Mesenchymal stem cell (in vitro differentiated cells and primary cell): Measurements from ENCODE around the gene RAB24.
A peak's percentile ranks its signal among the peaks of the same experiment; 100 is the strongest.

Experiments
- DNase-seq: peaks from one replicate; pipeline ENCODE4 v3.0.0-alpha.2; 2013
- H2AFZ ChIP-seq: one replicate; pipeline ENCODE4 v1.6.1; 2013; ENCODE audit warnings: low read depth, mild to moderate bottlenecking, control low read depth, inconsistent platforms, low read length, moderate library complexity
- H2AK5ac ChIP-seq: 2 replicates; pipeline ENCODE4 v1.6.1; 2013; ENCODE audit warnings: low read length, moderate library complexity, mild to moderate bottlenecking, inconsistent platforms; ENCODE audit not compliant: severe bottlenecking
- H2BK120ac ChIP-seq: one replicate; pipeline ENCODE4 v1.6.1; 2013; ENCODE audit warnings: low read depth, mild to moderate bottlenecking, inconsistent platforms, low read length, moderate library complexity
- H2BK12ac ChIP-seq, 2 experiments: one replicate each; pipeline ENCODE4 v1.6.1; 2013; ENCODE audit warnings: inconsistent platforms in 2 of 2, low read length in 2 of 2, mild to moderate bottlenecking in 2 of 2, moderate library complexity in 2 of 2, control low read depth in 1 of 2
- H2BK15ac ChIP-seq: one replicate; pipeline ENCODE4 v1.6.1; 2013; ENCODE audit warnings: mild to moderate bottlenecking, low read depth, inconsistent platforms; ENCODE audit not compliant: poor library complexity, severe bottlenecking
- H2BK5ac ChIP-seq: 2 replicates; pipeline ENCODE4 v1.6.1; 2013; ENCODE audit warnings: low read depth, mild to moderate bottlenecking, low read length, control low read depth, inconsistent platforms; ENCODE audit not compliant: poor library complexity, severe bottlenecking
- H3K14ac ChIP-seq, 2 experiments: one replicate each; pipeline ENCODE4 v1.6.1; 2013; ENCODE audit warnings: inconsistent platforms in 2 of 2, low read length in 2 of 2, control low read depth in 1 of 2, mild to moderate bottlenecking in 1 of 2, moderate library complexity in 1 of 2
- H3K18ac ChIP-seq, 2 experiments: one replicate each; pipeline ENCODE4 v1.6.1; 2013; ENCODE audit warnings: inconsistent platforms in 2 of 2, low read length in 2 of 2, control low read depth in 1 of 2, low read depth in 1 of 2, mild to moderate bottlenecking in 1 of 2
- H3K23ac ChIP-seq, 2 experiments: one replicate each; pipeline ENCODE4 v1.6.1; 2013; ENCODE audit warnings: inconsistent platforms in 2 of 2, low read length in 2 of 2, mild to moderate bottlenecking in 2 of 2, moderate library complexity in 2 of 2, control low read depth in 1 of 2
- H3K27ac ChIP-seq: 2 replicates; pipeline ENCODE4 v1.5.1; 2013; ENCODE audit warnings: mild to moderate bottlenecking, moderate library complexity, low read length, control low read depth, inconsistent platforms; ENCODE audit not compliant: poor library complexity, severe bottlenecking
- H3K27me3 ChIP-seq, 2 experiments: 2 replicates each; pipeline versions ENCODE4 v1.6.1 to v1.7.0; 2013; ENCODE audit warnings: low read length in 2 of 2, mild to moderate bottlenecking in 2 of 2, moderate library complexity in 2 of 2, control low read depth in 1 of 2, inconsistent platforms in 1 of 2; ENCODE audit not compliant: control insufficient read depth in 1 of 2, insufficient read depth in 1 of 2
- H3K36me3 ChIP-seq, 2 experiments: 2 replicates each; pipeline versions ENCODE4 v1.6.1 to v1.7.0; 2013; ENCODE audit warnings: low read length in 2 of 2, control low read depth in 1 of 2, inconsistent platforms in 1 of 2, low read depth in 1 of 2, mild to moderate bottlenecking in 1 of 2; ENCODE audit not compliant: insufficient read depth in 2 of 2, control insufficient read depth in 1 of 2
- H3K4ac ChIP-seq, 2 experiments: one replicate each; pipeline ENCODE4 v1.6.1; 2013; ENCODE audit warnings: inconsistent platforms in 2 of 2, low read length in 2 of 2, mild to moderate bottlenecking in 2 of 2, moderate library complexity in 2 of 2, control low read depth in 1 of 2, low read depth in 1 of 2
- H3K4me1 ChIP-seq: 2 replicates; pipeline ENCODE4 v1.6.1; 2013; ENCODE audit warnings: low read depth, low read length, control low read depth; ENCODE audit not compliant: control insufficient read depth, insufficient read depth
- H3K4me2 ChIP-seq: 2 replicates; pipeline ENCODE4 v1.6.1; 2013; ENCODE audit warnings: low read length, mild to moderate bottlenecking, inconsistent platforms; ENCODE audit not compliant: poor library complexity, severe bottlenecking
- H3K4me3 ChIP-seq, 2 experiments: 2 replicates each; pipeline versions ENCODE4 v1.5.1 to v1.7.0; 2013; ENCODE audit warnings: low read length in 2 of 2, mild to moderate bottlenecking in 2 of 2, control low read depth in 1 of 2, low read depth in 1 of 2; ENCODE audit not compliant: insufficient read depth in 1 of 2
- H3K79me1 ChIP-seq: replicated peaks from 2 replicates; pipeline ENCODE4 v1.6.1; 2013; ENCODE audit warnings: mild to moderate bottlenecking, control low read depth, low read length, inconsistent platforms; ENCODE audit not compliant: poor library complexity, severe bottlenecking
- H3K9ac ChIP-seq: 2 replicates; pipeline ENCODE4 v1.7.0; 2013; ENCODE audit warnings: mild to moderate bottlenecking, low read length, moderate library complexity
- H3K9me3 ChIP-seq: 2 replicates; pipeline ENCODE4 v1.7.0; 2013; ENCODE audit warnings: mild to moderate bottlenecking, low read length; ENCODE audit not compliant: control insufficient read depth
- H4K8ac ChIP-seq: one replicate; pipeline ENCODE4 v1.6.1; 2013; ENCODE audit warnings: inconsistent platforms, mild to moderate bottlenecking, low read length, moderate library complexity
- H4K91ac ChIP-seq: one replicate; pipeline ENCODE4 v1.6.1; 2013; ENCODE audit warnings: mild to moderate bottlenecking, low read length, inconsistent platforms
- WGBS: methylation state at CpG from one replicate; pipeline ENCODE4 v1.1.7; 2013; ENCODE audit warnings: mixed read lengths; 5-methylcytosine and 5-hydroxymethylcytosine counted together

Gene RAB24

GRCh38 chr5:177319913-177320588 is 16.5 kb upstream of the RAB24 start:
- H3K14ac ChIP-seq, result no peak overlapping the region
- no peak overlapping the region for H3K27ac ChIP-seq
- peaks cover 20 to 21% of the 10 kb centered on the region in 2 experiments for H3K36me3 ChIP-seq
- DNase-seq, result no peak
- H3K4ac ChIP-seq, result no peak overlapping the region
- no peaks in the 10 kb centered on the region for H3K9me3 ChIP-seq
- WGBS, result 96% methylated on average over 14 of the region's 14 CpGs
- H4K8ac ChIP-seq, result no peak overlapping the region
- H2BK15ac ChIP-seq, result no peak overlapping the region
- H3K4me2 ChIP-seq, result no peak overlapping the region
- H3K27me3 ChIP-seq, result no peaks in the 10 kb centered on the region
- no peak overlapping the region for H2BK12ac ChIP-seq
- H3K18ac ChIP-seq, result no peak overlapping the region
- peaks cover 19% of the 10 kb centered on the region for H3K79me1 ChIP-seq
- H3K9ac ChIP-seq, result no peak overlapping the region
- peaks cover 4% of the 10 kb centered on the region for H3K4me1 ChIP-seq
- no peak overlapping the region for H2AFZ ChIP-seq
- no peak overlapping the region for H3K23ac ChIP-seq
- H3K4me3 ChIP-seq, result peak overlapping the region in 1 of 2 experiments; percentile 10
- H2AK5ac ChIP-seq, result peak overlapping the region; percentile 30
- H2BK120ac ChIP-seq, result no peak overlapping the region
- no peak overlapping the region for H2BK5ac ChIP-seq
- no peak overlapping the region for H4K91ac ChIP-seq

GRCh38 chr5:177317959-177318377 is 14.4 kb upstream of the RAB24 start:
- no peaks in the 10 kb centered on the region for H3K9me3 ChIP-seq
- no peak overlapping the region for H3K4me3 ChIP-seq
- H3K79me1 ChIP-seq, result peaks cover 26% of the 10 kb centered on the region
- H2BK15ac ChIP-seq, result no peak overlapping the region
- no peak overlapping the region for H3K9ac ChIP-seq
- no peaks in the 10 kb centered on the region for H3K27me3 ChIP-seq
- DNase-seq, result peak; percentile 82
- no peak overlapping the region for H2BK12ac ChIP-seq
- no peak overlapping the region for H2AK5ac ChIP-seq
- H2BK5ac ChIP-seq, result no peak overlapping the region
- H4K91ac ChIP-seq, result no peak overlapping the region
- no peak overlapping the region for H4K8ac ChIP-seq
- no peak overlapping the region for H3K4me2 ChIP-seq
- H3K14ac ChIP-seq, result no peak overlapping the region
- peaks cover 4% of the 10 kb centered on the region for H3K4me1 ChIP-seq
- H3K18ac ChIP-seq, result no peak overlapping the region
- H2BK120ac ChIP-seq, result no peak overlapping the region
- H3K27ac ChIP-seq, result no peak overlapping the region
- H3K4ac ChIP-seq, result no peak overlapping the region
- 40% methylated on average over 7 of the region's 7 CpGs for WGBS
- H3K23ac ChIP-seq, result no peak overlapping the region
- peaks cover 17 to 20% of the 10 kb centered on the region in 2 experiments for H3K36me3 ChIP-seq
- no peak overlapping the region for H2AFZ ChIP-seq

- no CpG with 5 or more reads among the region's 3 CpGs for WGBS
Observed at GRCh38 chr5:177316005-177316404, 12.5 kb upstream of the RAB24 start.

GRCh38 chr5:177315411-177315810 is 11.9 kb upstream of the RAB24 start:
- Histone ChIP-seq H4K91ac (no peak overlapping the region), H3K9ac (no peak overlapping the region), H3K14ac (no peak overlapping the region), H2AFZ (no peak overlapping the region), H2BK120ac (no peak overlapping the region), H3K18ac (no peak overlapping the region), H3K23ac (no peak overlapping the region), H3K36me3 (peaks cover 12 to 16% of the 10 kb centered on the region in 2 experiments), H2BK12ac (no peak overlapping the region), H2AK5ac (no peak overlapping the region), H4K8ac (no peak overlapping the region), H3K4me1 (peaks cover 22% of the 10 kb centered on the region), H2BK15ac (no peak overlapping the region), H3K4ac (no peak overlapping the region), H3K4me2 (no peak overlapping the region), H3K79me1 (peaks cover 29% of the 10 kb centered on the region), H3K27ac (no peak overlapping the region), H2BK5ac (no peak overlapping the region), H3K4me3 (no peak overlapping the region), H3K27me3 (no peaks in the 10 kb centered on the region), H3K9me3 (no peaks in the 10 kb centered on the region)
- 92% methylated on average over 7 of the region's 7 CpGs for WGBS
- DNase-seq, result no peak

More at GRCh38 chr5:177316005-177316404, 12.5 kb upstream of the RAB24 start:
- H3K18ac ChIP-seq, result no peak overlapping the region
- H3K4me1 ChIP-seq, result peaks cover 19% of the 10 kb centered on the region
- DNase-seq, result no peak
- H3K14ac ChIP-seq, result no peak overlapping the region
- no peak overlapping the region for H2BK5ac ChIP-seq
- peaks cover 26% of the 10 kb centered on the region for H3K79me1 ChIP-seq
- H3K9ac ChIP-seq, result no peak overlapping the region
- no peak overlapping the region for H3K4me3 ChIP-seq
- H2BK15ac ChIP-seq, result no peak overlapping the region
- no peaks in the 10 kb centered on the region for H3K9me3 ChIP-seq
- no peak overlapping the region for H3K23ac ChIP-seq
- H4K8ac ChIP-seq, result no peak overlapping the region
- no peak overlapping the region for H2BK12ac ChIP-seq
- H2AK5ac ChIP-seq, result no peak overlapping the region
- H3K27me3 ChIP-seq, result no peaks in the 10 kb centered on the region
- H2AFZ ChIP-seq, result no peak overlapping the region
- no peak overlapping the region for H3K4me2 ChIP-seq
- H3K36me3 ChIP-seq, result peaks cover 16 to 20% of the 10 kb centered on the region in 2 experiments
- no peak overlapping the region for H3K27ac ChIP-seq
- H3K4ac ChIP-seq, result no peak overlapping the region
- no peak overlapping the region for H4K91ac ChIP-seq
- H2BK120ac ChIP-seq, result no peak overlapping the region
